A549 (cell line): ENCODE results near the gene PPP4C. TPM values are rescaled to one million over a fixed set of nuclear protein-coding genes. Genes with fewer than 3 reads are reported as not detected.

Experiments
- ATAC-seq, 2 experiments: fragments of 200-7000 bp in 1 of 2; fragments of >200 bp in 1 of 2; cut with Nextera tagmentation in 1 of 2; cut with Tn5 transposase in 1 of 2; 3 replicates each; pipeline versions ENCODE4 v1.8.0 to v1.9.1; 2018 to 2020; ENCODE audit warnings: mild to moderate bottlenecking in 1 of 2, moderate library complexity in 1 of 2
- CTCF ChIA-PET: fragments of 300-600 bp; sonication (Branson Sonifier 250); formaldehyde crosslinking; extraction: SDS; loops from one replicate; lab custom pipeline; 2021; ENCODE audit warnings: antibody characterized with exemption, inconsistent platforms; lab: Yijun Ruan, JAX
- POLR2A ChIA-PET: fragments of 350-600 bp; formaldehyde crosslinking; extraction: SDS; loops from one replicate; lab custom pipeline; 2021; ENCODE audit warnings: antibody characterized with exemption, inconsistent platforms; lab: Yijun Ruan, JAX
- DNase-seq, 2 experiments: peaks; one replicate each; pipeline versions ENCODE4 v3.0.0 to v3.0.0-alpha.2; 2011 to 2016; ENCODE audit warnings: low read depth in 1 of 2, low spot score in 1 of 2
- FAIRE-seq: peaks from 2 replicates; lab custom pipeline; 2011; peaks lifted over from hg19 to GRCh38; lab: Jason Lieb, UNC
- H3K27ac ChIP-seq, 2 experiments: fragments of >200 bp; sonication (Bioruptor Twin); formaldehyde crosslinking; 3 replicates each; pipeline ENCODE4 v1.5.1; 2016 to 2017
- H3K4me1 ChIP-seq: fragments of >200 bp; sonication (Bioruptor Twin); formaldehyde crosslinking; 3 replicates; pipeline ENCODE4 v1.6.1; 2016
- H3K4me2 ChIP-seq: fragments of >200 bp; sonication (Bioruptor Twin); formaldehyde crosslinking; 3 replicates; pipeline ENCODE4 v1.6.1; 2016
- H3K4me3 ChIP-seq: fragments of >200 bp; sonication (Bioruptor Twin); formaldehyde crosslinking; 3 replicates; pipeline ENCODE4 v1.5.1; 2016
- H3K9me3 ChIP-seq: fragments of >200 bp; sonication (Bioruptor Twin); formaldehyde crosslinking; 3 replicates; pipeline ENCODE4 v1.6.1; 2016
- ATOH8 ChIP-seq: fragments of 250-450 bp; sonication (Bioruptor Pico); IDR thresholded peaks from 2 replicates; pipeline ENCODE4 v1.5.0; 2020; ENCODE audit warnings: low read depth, mild to moderate bottlenecking, moderate library complexity
- CBX2 ChIP-seq: fragments of 200-600 bp; sonication (generic); IDR thresholded peaks from 2 replicates; pipeline ENCODE4 v1.6.1; 2016; ENCODE audit warnings: low read depth, mild to moderate bottlenecking, borderline replicate concordance
- CEBPB ChIP-seq, 2 experiments: fragments of >200 bp in 1 of 2; sonication (Bioruptor Twin) in 1 of 2; formaldehyde crosslinking in 1 of 2; IDR thresholded peaks; 2 replicates each; pipeline ENCODE4 v1.6.1; 2012 to 2016
- CHD2 ChIP-seq: fragments of 150-350 bp; IDR thresholded peaks from 2 replicates; pipeline ENCODE4 v1.6.1; 2014; ENCODE audit warnings: low read length; ENCODE audit not compliant: partially characterized antibody
- CTCF ChIP-seq: fragments of >200 bp; sonication (Bioruptor Twin); formaldehyde crosslinking; IDR thresholded peaks from 3 replicates; pipeline ENCODE4 v1.5.1; 2016
- E2F6 ChIP-seq: IDR thresholded peaks from 2 replicates; pipeline ENCODE4 v1.6.1; 2012; ENCODE audit warnings: low read depth, borderline replicate concordance
- EHMT2 ChIP-seq: fragments of 200-600 bp; sonication (generic); IDR thresholded peaks from 2 replicates; pipeline ENCODE4 v1.6.1; 2016; ENCODE audit warnings: antibody characterized with exemption, low read depth, mild to moderate bottlenecking, moderate library complexity
- EP300 ChIP-seq, 2 experiments: fragments of >200 bp; sonication (Bioruptor Twin); formaldehyde crosslinking; IDR thresholded peaks; 2 replicates in 1 of 2; 3 replicates in 1 of 2; pipeline ENCODE4 v1.6.1; 2016 to 2017
- FOSL2 ChIP-seq, 2 experiments: fragments of 450-650 bp in 1 of 2; fragments of >200 bp in 1 of 2; sonication (Bioruptor Twin) in 1 of 2; formaldehyde crosslinking; IDR thresholded peaks; 2 replicates each; pipeline versions ENCODE4 v1.5.0 to v1.6.1; 2016 to 2020; ENCODE audit warnings: mild to moderate bottlenecking in 1 of 2, moderate library complexity in 1 of 2
- HEYL ChIP-seq: fragments of 250-450 bp; sonication (Bioruptor Pico); IDR thresholded peaks from 2 replicates; pipeline ENCODE4 v1.8.0; 2021; ENCODE audit warnings: mild to moderate bottlenecking, moderate library complexity
- KDM5A ChIP-seq: fragments of 200-600 bp; sonication (generic); IDR thresholded peaks from 2 replicates; pipeline ENCODE4 v1.6.1; 2016; ENCODE audit warnings: antibody characterized with exemption, mild to moderate bottlenecking
- RARB ChIP-seq: fragments of 250-450 bp; sonication (Bioruptor Pico); IDR thresholded peaks from 2 replicates; pipeline ENCODE4 v1.8.0; 2021; ENCODE audit warnings: mild to moderate bottlenecking, moderate library complexity
- RCOR1 ChIP-seq: fragments of 150-350 bp; IDR thresholded peaks from 2 replicates; pipeline ENCODE4 v1.6.1; 2014; ENCODE audit warnings: antibody characterized with exemption, low read length, low read depth
- REST ChIP-seq: fragments of 200-600 bp; sonication (generic); IDR thresholded peaks from 2 replicates; pipeline ENCODE4 v1.6.1; 2016; ENCODE audit warnings: antibody characterized with exemption, mild to moderate bottlenecking, moderate library complexity
- ZFP36 ChIP-seq: fragments of 450-650 bp; IDR thresholded peaks from 2 replicates; pipeline ENCODE4 v1.6.1; 2014; ENCODE audit warnings: borderline replicate concordance; ENCODE audit not compliant: partially characterized antibody
- ZNF302 ChIP-seq: fragments of 250-450 bp; sonication (Bioruptor Pico); IDR thresholded peaks from 2 replicates; pipeline ENCODE4 v1.9.0; 2021; ENCODE audit warnings: inconsistent platforms, mild to moderate bottlenecking, moderate library complexity
- ZSCAN20 ChIP-seq: fragments of 250-450 bp; sonication (Bioruptor Pico); IDR thresholded peaks from 2 replicates; pipeline ENCODE4 v1.8.0; 2022; ENCODE audit warnings: mild to moderate bottlenecking, moderate library complexity
- WGBS: methylation state at CpG from one replicate; pipeline ENCODE4 v1.1.6; 2017; ENCODE audit errors: missing lambda C conversion rate; 5-methylcytosine and 5-hydroxymethylcytosine counted together
- polyA plus RNA-seq, 4 experiments: library from polyadenylated mRNA; depleted of rRNA in 3 of 4; stranded (reverse); fragments of >200 nt; fragmentation: RNase III in 1 of 4; extraction: RNeasy Plus Mini Kit Qiagen cat#74134 plus additional on column Dnase treatment in 1 of 4; gene quantifications; 2 replicates in 3 of 4; 3 replicates in 1 of 4; pipeline ENCODE4 v1.2.3, GENCODE V29; 2011 to 2017

PPP4C gene
- polyA plus RNA-seq, 2 of the 4 experiments (the other 2 are of a cell fraction) = 102 to 115 TPM

- no peak for FAIRE-seq
- DNase-seq = no peak
- H3K4me1 ChIP-seq = peaks cover 34% of the 10 kb centered on the region
- POLR2A ChIA-PET = interaction anchor here (1.9 to 3.5 kb wide), 3 partner anchors 7 to 24 kb away, joined by 14 to 67 read pairs (median 51); partner anchors contain the start of gene TBX6
- H3K9me3 ChIP-seq = no peaks in the 10 kb centered on the region
- WGBS = 25% methylated on average over 20 of the region's 21 CpGs
- peak overlapping the region; percentile 73 for H3K4me3 ChIP-seq
- peak overlapping the region; percentile 97 for H3K4me2 ChIP-seq
- H3K27ac ChIP-seq = peak overlapping the region; percentile 96 to 97
- no peak for ATAC-seq
- TF ChIP-seq CBX2 (no peak), ATOH8 (no peak), REST (no peak), RCOR1 (no peak), FOSL2 (IDR thresholded peaks at IDR 0.05) (no peak), FOSL2 (CRISPR knock-in tag; IDR thresholded peaks at IDR 0.05) (no peak), CEBPB (IDR thresholded peaks at IDR 0.05) (no peak), HEYL (CRISPR knock-in tag) (no peak), ZNF302 (CRISPR knock-in tag) (no peak), CHD2 (no peak), RARB (CRISPR knock-in tag) (no peak), CTCF (no peak), EHMT2 (no peak)
- CTCF ChIA-PET = interaction anchor here (0.5 to 9.9 kb wide), 8 partner anchors 10 to 46 kb away, joined by 3 to 119 read pairs (median 14); partner anchors contain the start of genes PPP4C, TBX6 and TLCD3B
Measured at GRCh38 chr16:30066761-30067583, 8.8 kb upstream of the PPP4C start.

- DNase-seq = no peak
- peak overlapping the region; percentile 73 for H3K4me3 ChIP-seq
- POLR2A ChIA-PET = interaction anchor here (3.5 kb wide), 1 partner anchor 23 kb away, joined by 67 read pairs; the partner anchor contains the start of gene TBX6
- TF ChIP-seq REST (no peak), ZSCAN20 (CRISPR knock-in tag) (no peak), KDM5A (no peak), E2F6 (no peak), ZFP36 (no peak), EP300 (IDR thresholded peaks at IDR 0.05) (no peak), RCOR1 (no peak)
- CTCF ChIA-PET = interaction anchor here (0.5 to 9.9 kb wide), 7 partner anchors 10 to 47 kb away, joined by 3 to 119 read pairs (median 13); partner anchors contain the start of genes PPP4C, TBX6 and TLCD3B
- no peak for FAIRE-seq
- peaks cover 34% of the 10 kb centered on the region for H3K4me1 ChIP-seq
- no peak for ATAC-seq
- peak overlapping the region; percentile 97 for H3K4me2 ChIP-seq
- no peaks in the 10 kb centered on the region for H3K9me3 ChIP-seq
- WGBS = 50% methylated on average over 6 of the region's 6 CpGs
- H3K27ac ChIP-seq = peak overlapping the region; percentile 96 to 97
Measured at GRCh38 chr16:30067584-30067916, 8.2 kb upstream of the PPP4C start.
